Thoracic aorta (tissue), 2 donors: Measurements from ENCODE around the gene FAM78B. TPM values are rescaled to one million over a fixed set of nuclear protein-coding genes. Genes with fewer than 3 reads are reported as not detected.

Source experiments
- ATAC-seq: fragments of 150-250 bp; one replicate; pipeline ENCODE4 v1.8.0; 2017; ENCODE audit warnings: low read depth; ENCODE audit not compliant: insufficient number of reproducible peaks, low FRiP score
- DNase-seq: peaks from one replicate; pipeline ENCODE4 v3.0.0-alpha.2; 2020; ENCODE audit warnings: low spot score
- H3K27ac ChIP-seq, 2 donors: fragments of 200-600 bp; sonication (generic); 1 replicate in 1 of 2; 2 replicates in 1 of 2; pipeline ENCODE4 v1.5.1; 2016; ENCODE audit warnings: mild to moderate bottlenecking in 2 of 2, moderate library complexity in 2 of 2
- H3K27me3 ChIP-seq: fragments of 200-600 bp; sonication (generic); replicated peaks from 2 replicates; pipeline ENCODE4 v1.6.0; 2016; ENCODE audit warnings: mild to moderate bottlenecking; ENCODE audit not compliant: insufficient read depth
- H3K36me3 ChIP-seq: fragments of 200-600 bp; sonication (generic); one replicate; pipeline ENCODE4 v1.5.1; 2016
- H3K4me1 ChIP-seq, 2 donors: fragments of 200-600 bp; sonication (generic); 1 replicate in 1 of 2; 2 replicates in 1 of 2; pipeline versions ENCODE4 v1.5.1 to v1.6.0; 2016; ENCODE audit warnings: low read depth in 2 of 2, mild to moderate bottlenecking in 1 of 2; ENCODE audit not compliant: control insufficient read depth in 1 of 2
- H3K4me3 ChIP-seq: fragments of 200-600 bp; sonication (generic); 2 replicates; pipeline ENCODE4 v1.5.1; 2016; ENCODE audit warnings: mild to moderate bottlenecking
- H3K9me3 ChIP-seq: fragments of 200-600 bp; sonication (generic); 2 replicates; pipeline ENCODE4 v1.5.1; 2016
- total RNA-seq, 2 donors: library from RNA; depleted of rRNA; stranded (reverse); fragments of >200 nt; gene quantifications; one replicate each; pipeline versions ENCODE4 v1.1.0 to v1.2.3, GENCODE V29; 2016
- TF ChIP-seq, protein P1 (sequence below): fragments of 200-600 bp; sonication (generic); IDR thresholded peaks from one replicate; pipeline ENCODE4 v1.5.1; 2019; ENCODE audit warnings: antibody characterized with exemption

Gene FAM78B
- total RNA-seq, 2 donors from 2014 or later: 0.56 to 0.81 TPM

DNA sequence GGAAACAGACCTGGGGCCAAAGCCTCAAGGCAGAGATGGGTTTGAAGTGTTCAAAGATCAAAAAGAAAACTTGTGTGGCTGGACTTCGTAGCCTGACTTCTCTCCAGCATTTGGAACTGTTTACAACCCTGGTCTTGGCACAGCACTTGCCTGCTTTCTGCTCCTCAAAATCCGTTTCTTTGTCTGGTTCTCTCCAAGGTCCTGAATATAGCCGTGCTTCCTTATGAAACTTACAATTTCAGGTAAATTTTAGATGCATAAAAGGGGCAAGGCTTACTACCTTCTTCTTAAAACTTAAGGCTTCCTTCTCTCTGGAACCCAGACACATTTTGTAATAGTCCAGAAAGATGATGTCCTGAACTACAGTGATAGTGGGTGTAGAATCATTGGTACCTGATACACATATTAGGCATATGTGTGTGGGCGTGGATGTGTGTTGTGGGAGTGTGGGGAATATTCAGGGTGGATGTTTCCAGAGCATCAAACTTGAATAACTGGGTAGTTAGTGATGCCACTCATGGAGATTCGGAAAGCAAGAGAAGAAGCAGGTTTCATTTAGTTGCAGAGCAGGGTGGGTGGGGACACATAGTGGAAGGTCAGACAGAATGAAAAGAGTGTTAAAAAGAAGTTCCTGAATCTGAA lies 26.4 kb upstream of the FAM78B start:
- ATAC-seq (no peak), DNase-seq (no peak)
- H3K36me3 ChIP-seq: no peaks in the 10 kb centered on the region
- H3K27me3 ChIP-seq: no peaks in the 10 kb centered on the region
- TF ChIP-seq, protein P1, sequence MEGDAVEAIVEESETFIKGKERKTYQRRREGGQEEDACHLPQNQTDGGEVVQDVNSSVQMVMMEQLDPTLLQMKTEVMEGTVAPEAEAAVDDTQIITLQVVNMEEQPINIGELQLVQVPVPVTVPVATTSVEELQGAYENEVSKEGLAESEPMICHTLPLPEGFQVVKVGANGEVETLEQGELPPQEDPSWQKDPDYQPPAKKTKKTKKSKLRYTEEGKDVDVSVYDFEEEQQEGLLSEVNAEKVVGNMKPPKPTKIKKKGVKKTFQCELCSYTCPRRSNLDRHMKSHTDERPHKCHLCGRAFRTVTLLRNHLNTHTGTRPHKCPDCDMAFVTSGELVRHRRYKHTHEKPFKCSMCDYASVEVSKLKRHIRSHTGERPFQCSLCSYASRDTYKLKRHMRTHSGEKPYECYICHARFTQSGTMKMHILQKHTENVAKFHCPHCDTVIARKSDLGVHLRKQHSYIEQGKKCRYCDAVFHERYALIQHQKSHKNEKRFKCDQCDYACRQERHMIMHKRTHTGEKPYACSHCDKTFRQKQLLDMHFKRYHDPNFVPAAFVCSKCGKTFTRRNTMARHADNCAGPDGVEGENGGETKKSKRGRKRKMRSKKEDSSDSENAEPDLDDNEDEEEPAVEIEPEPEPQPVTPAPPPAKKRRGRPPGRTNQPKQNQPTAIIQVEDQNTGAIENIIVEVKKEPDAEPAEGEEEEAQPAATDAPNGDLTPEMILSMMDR: no peak
- H3K9me3 ChIP-seq: no peaks in the 10 kb centered on the region
- H3K4me1 ChIP-seq: no peaks in the 10 kb centered on the region
- no peak overlapping the region for H3K4me3 ChIP-seq
- H3K27ac ChIP-seq: no peak overlapping the region

DNA sequence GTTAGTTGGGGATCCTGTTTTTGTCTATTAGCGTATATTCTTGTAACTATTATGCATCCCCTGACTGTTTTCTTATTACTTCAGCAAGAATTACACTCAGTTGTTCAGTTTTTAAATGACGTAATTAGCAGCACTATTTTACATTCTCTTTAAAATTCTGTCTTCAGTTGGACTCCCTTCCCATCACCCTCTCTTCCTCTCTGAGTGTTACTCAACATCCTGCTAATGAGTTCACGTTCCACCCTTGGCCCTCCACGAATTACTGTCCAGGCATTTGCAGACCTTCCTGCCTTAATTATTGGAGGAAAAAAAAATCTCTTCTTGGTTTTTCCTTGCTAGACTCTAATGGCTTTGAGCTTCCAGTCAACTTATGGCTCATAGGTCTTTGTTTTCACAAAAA lies 23.6 kb upstream of the FAM78B start:
- no peaks in the 10 kb centered on the region for H3K9me3 ChIP-seq
- no peak overlapping the region for H3K4me3 ChIP-seq
- H3K36me3 ChIP-seq: no peaks in the 10 kb centered on the region
- TF ChIP-seq, protein P1: no peak
- H3K4me1 ChIP-seq: no peaks in the 10 kb centered on the region
- no peak for DNase-seq
- no peak overlapping the region for H3K27ac ChIP-seq
- H3K27me3 ChIP-seq: no peaks in the 10 kb centered on the region
- ATAC-seq: no peak

DNA sequence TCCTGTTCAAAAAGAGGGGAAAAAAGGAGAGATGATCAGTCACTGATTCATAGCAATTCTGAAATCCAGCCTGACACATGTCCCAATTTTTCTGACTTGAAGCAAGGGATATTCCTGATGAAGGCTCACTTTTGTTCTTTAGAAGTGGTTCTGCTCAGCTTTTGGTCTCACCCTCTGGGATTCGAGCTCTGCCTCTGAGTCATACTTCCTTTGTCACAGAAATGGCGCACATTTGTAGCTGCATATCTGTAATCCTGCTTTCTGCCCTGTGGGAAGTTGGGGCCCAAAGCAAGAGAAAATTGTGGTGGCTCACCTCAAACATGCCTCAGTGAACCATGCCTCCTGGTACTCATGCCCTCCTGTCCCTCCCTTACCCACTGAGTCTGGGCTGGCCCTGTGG lies 22.3 kb upstream of the FAM78B start:
- TF ChIP-seq, protein P1: no peak
- DNase-seq: no peak
- Histone ChIP-seq H3K27me3 (no peaks in the 10 kb centered on the region), H3K9me3 (no peaks in the 10 kb centered on the region), H3K4me1 (no peaks in the 10 kb centered on the region), H3K36me3 (no peaks in the 10 kb centered on the region), H3K27ac (no peak overlapping the region), H3K4me3 (no peak overlapping the region)
- ATAC-seq: no peak

DNA sequence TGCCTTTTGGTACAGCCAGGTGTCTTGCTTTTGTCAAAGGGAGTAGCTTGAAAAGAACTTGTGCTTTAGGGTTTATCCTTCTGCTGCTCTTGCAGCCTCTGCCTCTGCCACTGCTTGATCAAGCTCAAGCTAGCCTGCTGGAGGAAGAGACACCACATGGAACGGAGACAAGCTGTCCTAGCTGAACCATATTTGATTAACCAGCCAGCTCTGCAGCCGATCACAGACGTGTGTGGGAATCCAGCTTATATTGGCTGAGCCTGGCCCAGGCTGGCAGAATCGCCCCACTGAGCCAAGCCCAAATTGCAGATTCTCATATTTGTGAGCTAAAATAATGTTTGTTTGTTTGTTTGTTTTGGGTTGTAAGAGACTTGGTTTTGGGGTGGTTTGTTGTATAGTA lies 18.7 kb upstream of the FAM78B start:
- no peak overlapping the region for H3K27ac ChIP-seq
- H3K27me3 ChIP-seq: no peaks in the 10 kb centered on the region
- no peaks in the 10 kb centered on the region for H3K4me1 ChIP-seq
- no peaks in the 10 kb centered on the region for H3K36me3 ChIP-seq
- DNase-seq: no peak
- TF ChIP-seq, protein P1: no peak
- no peaks in the 10 kb centered on the region for H3K9me3 ChIP-seq
- H3K4me3 ChIP-seq: no peak overlapping the region
- ATAC-seq: no peak

DNA sequence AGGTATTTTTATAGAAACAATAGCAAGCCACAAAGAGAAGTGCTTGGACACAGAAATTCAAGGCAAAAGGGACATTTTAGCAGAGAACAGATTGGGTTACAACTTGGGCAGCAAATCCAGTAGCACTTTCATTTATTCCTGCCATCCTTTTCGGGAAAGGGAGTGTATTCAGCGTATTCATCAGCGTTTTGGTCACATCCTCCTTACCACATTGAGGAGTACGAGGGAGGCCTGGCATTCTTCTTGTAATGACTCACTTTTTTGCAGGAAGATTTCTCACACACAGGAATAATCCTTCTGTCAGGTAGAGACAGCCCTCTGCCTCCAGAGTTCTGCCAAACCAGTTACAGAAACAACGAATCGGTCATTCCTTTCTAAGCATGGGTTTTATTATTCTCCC lies 18.1 kb upstream of the FAM78B start:
- H3K4me3 ChIP-seq: no peak overlapping the region
- TF ChIP-seq, protein P1: no peak
- ATAC-seq (no peak), DNase-seq (no peak)
- no peaks in the 10 kb centered on the region for H3K9me3 ChIP-seq
- no peaks in the 10 kb centered on the region for H3K36me3 ChIP-seq
- no peaks in the 10 kb centered on the region for H3K27me3 ChIP-seq
- H3K4me1 ChIP-seq: no peaks in the 10 kb centered on the region
- no peak overlapping the region for H3K27ac ChIP-seq
